HepG2 (cell line): ENCODE results near the gene KLHL30. TPM values are rescaled to one million over a fixed set of nuclear protein-coding genes. Genes with fewer than 3 reads are reported as not detected.

Source experiments
- DR1 ChIP-seq: sonication (generic); formaldehyde crosslinking; IDR thresholded peaks from 2 replicates; pipeline ENCODE4 v1.8.0; 2021; ENCODE audit warnings: mild to moderate bottlenecking, missing genetic modification reagents, inconsistent platforms
- EEA1 ChIP-seq: sonication (generic); formaldehyde crosslinking; IDR thresholded peaks from 2 replicates; pipeline ENCODE4 v1.5.1; 2020; ENCODE audit warnings: mild to moderate bottlenecking, missing genetic modification reagents, borderline replicate concordance
- FLYWCH1 ChIP-seq: sonication (generic); formaldehyde crosslinking; IDR thresholded peaks from 2 replicates; pipeline ENCODE4 v1.8.1; 2023; ENCODE audit warnings: mild to moderate bottlenecking, missing genetic modification reagents
- FOXA3 ChIP-seq: IDR thresholded peaks from 2 replicates; pipeline ENCODE4 v1.6.1; 2016; ENCODE audit warnings: missing genetic modification reagents, missing compliant biosample characterization
- IKZF4 ChIP-seq: sonication (generic); formaldehyde crosslinking; IDR thresholded peaks from 2 replicates; pipeline ENCODE4 v1.5.1; 2020; ENCODE audit warnings: borderline replicate concordance, mild to moderate bottlenecking, low read depth, missing genetic modification reagents; ENCODE audit errors: not compliant biosample characterization
- KDM4B ChIP-seq: sonication (generic); formaldehyde crosslinking; IDR thresholded peaks from 2 replicates; pipeline ENCODE4 v1.4.0; 2020; ENCODE audit warnings: missing genetic modification reagents
- KLF11 ChIP-seq: IDR thresholded peaks from 2 replicates; pipeline ENCODE4 v1.6.1; 2016; ENCODE audit warnings: missing compliant biosample characterization
- KLF6 ChIP-seq: IDR thresholded peaks from 2 replicates; pipeline ENCODE4 v1.8.0; 2016; ENCODE audit warnings: missing biosample characterization, missing genetic modification reagents
- MTF1 ChIP-seq: sonication (generic); formaldehyde crosslinking; IDR thresholded peaks from 2 replicates; pipeline ENCODE4 v1.5.0; 2020; ENCODE audit warnings: missing genetic modification reagents
- NR3C1 ChIP-seq: sonication (generic); formaldehyde crosslinking; IDR thresholded peaks from 2 replicates; pipeline ENCODE4 v1.4.0; 2020; ENCODE audit warnings: missing genetic modification reagents
- PTBP1 ChIP-seq: fragments of 200-400 bp; formaldehyde crosslinking; IDR thresholded peaks from 2 replicates; pipeline ENCODE4 v1.6.1; 2018; ENCODE audit warnings: low read length, low read depth; ENCODE audit not compliant: poor library complexity, severe bottlenecking
- TCF12 ChIP-seq, 2 experiments: fragments of 450-650 bp in 1 of 2; sonication (generic) in 1 of 2; formaldehyde crosslinking in 1 of 2; IDR thresholded peaks; 2 replicates each; pipeline versions ENCODE4 v1.6.1 to v1.8.0; 2017 to 2022; ENCODE audit warnings: antibody characterized with exemption in 1 of 2, mild to moderate bottlenecking in 1 of 2, missing genetic modification reagents in 1 of 2, moderate library complexity in 1 of 2
- TSC22D2 ChIP-seq: sonication (generic); formaldehyde crosslinking; IDR thresholded peaks from 2 replicates; pipeline ENCODE4 v1.5.1; 2020; ENCODE audit warnings: missing genetic modification reagents, mild to moderate bottlenecking, borderline replicate concordance
- XRCC5 ChIP-seq: fragments of 200-400 bp; formaldehyde crosslinking; optimal IDR thresholded peaks from 2 replicates; pipeline ENCODE3; 2017; ENCODE audit warnings: mild to moderate bottlenecking, low read length
- ZFP90 ChIP-seq: sonication (generic); formaldehyde crosslinking; IDR thresholded peaks from 2 replicates; pipeline ENCODE4 v1.8.0; 2022; ENCODE audit warnings: missing genetic modification reagents, mild to moderate bottlenecking, inconsistent platforms, borderline replicate concordance
- ZMAT3 ChIP-seq: sonication (generic); formaldehyde crosslinking; conservative IDR thresholded peaks from 2 replicates; pipeline ENCODE4 v1.7.0; 2021; ENCODE audit warnings: missing genetic modification reagents
- ZNF333 ChIP-seq: sonication (generic); formaldehyde crosslinking; IDR thresholded peaks from 2 replicates; pipeline ENCODE4 v1.4.0; 2020; ENCODE audit warnings: mild to moderate bottlenecking, missing genetic modification reagents, borderline replicate concordance
- ZNF501 ChIP-seq: sonication (generic); formaldehyde crosslinking; IDR thresholded peaks from 2 replicates; pipeline ENCODE4 v1.5.1; 2020; ENCODE audit warnings: mild to moderate bottlenecking, moderate library complexity, missing genetic modification reagents
- ZSCAN29 ChIP-seq: sonication (generic); formaldehyde crosslinking; conservative IDR thresholded peaks from 2 replicates; pipeline ENCODE4 v1.4.0; 2020; ENCODE audit warnings: mild to moderate bottlenecking, missing genetic modification reagents
- polyA plus RNA-seq, 8 experiments: library from polyadenylated mRNA; depleted of rRNA in 3 of 8; stranded (reverse) in 7 of 8; unstranded in 1 of 8; fragments of >200 nt; fragmentation: Illumina TruSeq in 4 of 8; extraction: Trizol in 4 of 8; gene quantifications; 2 replicates each; pipeline versions ENCODE4 v1.2.1 to v1.2.3, GENCODE V29; 2011 to 2016; ENCODE audit warnings: low read depth in 4 of 8, missing spikeins in 1 of 8, mixed read lengths in 1 of 8; ENCODE audit not compliant: insufficient read depth in 1 of 8
- total RNA-seq, 5 experiments: library from RNA; depleted of rRNA; stranded (reverse); fragments of >200 nt; fragmentation: Illumina TruSeq; extraction: Trizol; gene quantifications; 2 replicates each; pipeline ENCODE4 v1.2.3, GENCODE V29; 2016; ENCODE audit warnings: low read depth in 1 of 5
- TF ChIP-seq, protein P1 (sequence below): sonication (generic); formaldehyde crosslinking; IDR thresholded peaks from 2 replicates; pipeline ENCODE4 v1.5.0; 2020; ENCODE audit warnings: missing genetic modification reagents
- TF ChIP-seq, protein P2 (sequence below): sonication (generic); formaldehyde crosslinking; IDR thresholded peaks from 2 replicates; pipeline ENCODE4 v1.4.0; 2020; ENCODE audit warnings: missing genetic modification reagents, mild to moderate bottlenecking, borderline replicate concordance
- TF ChIP-seq, protein P3 (sequence below): sonication (generic); formaldehyde crosslinking; IDR thresholded peaks from 2 replicates; pipeline ENCODE4 v1.5.0; 2020; ENCODE audit warnings: mild to moderate bottlenecking, missing genetic modification reagents
- TF ChIP-seq, protein P4 (sequence below): sonication (generic); formaldehyde crosslinking; IDR thresholded peaks from 2 replicates; pipeline ENCODE4 v1.5.0; 2020; ENCODE audit warnings: mild to moderate bottlenecking, missing genetic modification reagents

KLHL30 gene
- total and polyA plus RNA-seq, 2 of the 13 experiments (the other 11 are each of a cell fraction or from before 2014, with no cell fraction given) = 0.05 TPM; not detected in 1

DNA sequence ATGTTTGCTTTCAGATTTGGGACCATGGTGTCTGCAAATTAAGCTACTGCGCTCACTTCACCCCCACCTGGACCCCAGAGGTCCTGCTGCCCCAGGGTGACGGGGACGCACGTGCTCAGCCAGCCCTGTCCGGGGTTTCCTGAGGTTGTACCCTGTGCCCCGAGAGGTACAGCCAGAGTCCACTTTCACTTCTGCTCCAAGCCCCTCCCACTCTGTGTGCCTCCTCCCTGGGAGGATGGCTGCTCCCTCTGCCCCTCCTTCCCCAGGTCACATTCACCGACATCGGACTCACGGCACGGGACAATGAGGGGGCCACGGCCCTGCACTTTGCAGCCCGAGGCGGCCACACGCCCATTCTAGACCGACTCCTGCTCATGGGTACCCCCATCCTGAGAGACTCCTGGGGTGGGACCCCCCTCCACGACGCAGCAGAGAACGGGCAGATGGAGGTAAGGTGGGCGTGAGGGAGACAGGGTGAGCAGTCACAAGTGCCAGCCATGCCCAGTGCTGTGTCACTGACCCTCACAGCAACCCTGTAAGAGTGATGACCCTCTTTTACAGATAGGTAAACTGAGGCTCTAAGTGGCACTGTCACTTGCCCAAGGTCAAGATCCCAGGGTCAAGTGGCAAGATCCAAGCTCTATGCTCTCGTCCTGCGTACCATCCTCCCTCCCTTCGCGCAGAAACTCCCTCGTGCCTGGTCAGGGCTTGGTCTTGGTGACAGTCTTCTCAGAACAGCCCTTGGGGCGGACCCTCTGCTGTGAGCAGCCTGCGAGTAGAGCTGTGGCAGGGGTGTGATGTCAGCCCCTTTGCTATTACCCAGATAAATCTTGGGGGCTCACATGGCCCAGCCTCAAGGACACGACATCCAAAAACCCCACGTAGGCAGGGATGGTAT lies 30.7 kb upstream of the KLHL30 start (continued):
- no peak for TF ChIP-seq PTBP1
- TF ChIP-seq KLF6 (CRISPR knock-in tag) = peak; percentile 83
- TF ChIP-seq, protein P1, sequence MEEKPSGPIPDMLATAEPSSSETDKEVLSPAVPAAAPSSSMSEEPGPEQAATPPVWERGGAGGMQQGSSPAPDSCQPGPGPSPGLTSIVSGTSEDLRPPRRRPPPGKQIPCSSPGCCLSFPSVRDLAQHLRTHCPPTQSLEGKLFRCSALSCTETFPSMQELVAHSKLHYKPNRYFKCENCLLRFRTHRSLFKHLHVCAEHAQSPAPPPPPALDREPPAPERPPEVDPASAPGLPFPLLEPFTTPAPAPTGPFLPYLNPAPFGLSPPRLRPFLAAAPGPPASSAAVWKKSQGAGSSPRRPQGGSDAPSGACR = 0 out of 2 replicates have a peak, but pooled peaks have one; percentile 42
- no peak for TF ChIP-seq MTF1
- TF ChIP-seq, protein P2, sequence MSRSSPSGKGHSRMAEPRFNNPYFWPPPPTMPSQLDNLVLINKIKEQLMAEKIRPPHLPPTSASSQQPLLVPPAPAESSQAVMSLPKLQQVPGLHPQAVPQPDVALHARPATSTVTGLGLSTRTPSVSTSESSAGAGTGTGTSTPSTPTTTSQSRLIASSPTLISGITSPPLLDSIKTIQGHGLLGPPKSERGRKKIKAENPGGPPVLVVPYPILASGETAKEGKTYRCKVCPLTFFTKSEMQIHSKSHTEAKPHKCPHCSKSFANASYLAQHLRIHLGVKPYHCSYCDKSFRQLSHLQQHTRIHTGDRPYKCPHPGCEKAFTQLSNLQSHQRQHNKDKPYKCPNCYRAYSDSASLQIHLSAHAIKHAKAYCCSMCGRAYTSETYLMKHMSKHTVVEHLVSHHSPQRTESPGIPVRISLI = no peak
- TF ChIP-seq, protein P3, sequence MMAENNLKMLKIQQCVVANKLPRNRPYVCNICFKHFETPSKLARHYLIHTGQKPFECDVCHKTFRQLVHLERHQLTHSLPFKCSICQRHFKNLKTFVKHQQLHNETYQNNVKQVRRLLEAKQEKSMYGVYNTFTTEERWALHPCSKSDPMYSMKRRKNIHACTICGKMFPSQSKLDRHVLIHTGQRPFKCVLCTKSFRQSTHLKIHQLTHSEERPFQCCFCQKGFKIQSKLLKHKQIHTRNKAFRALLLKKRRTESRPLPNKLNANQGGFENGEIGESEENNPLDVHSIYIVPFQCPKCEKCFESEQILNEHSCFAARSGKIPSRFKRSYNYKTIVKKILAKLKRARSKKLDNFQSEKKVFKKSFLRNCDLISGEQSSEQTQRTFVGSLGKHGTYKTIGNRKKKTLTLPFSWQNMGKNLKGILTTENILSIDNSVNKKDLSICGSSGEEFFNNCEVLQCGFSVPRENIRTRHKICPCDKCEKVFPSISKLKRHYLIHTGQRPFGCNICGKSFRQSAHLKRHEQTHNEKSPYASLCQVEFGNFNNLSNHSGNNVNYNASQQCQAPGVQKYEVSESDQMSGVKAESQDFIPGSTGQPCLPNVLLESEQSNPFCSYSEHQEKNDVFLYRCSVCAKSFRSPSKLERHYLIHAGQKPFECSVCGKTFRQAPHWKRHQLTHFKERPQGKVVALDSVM = 0 out of 2 replicates have a peak, but pooled peaks have one; percentile 44
- no peak for TF ChIP-seq FLYWCH1 (CRISPR knock-in tag)
- 0 out of 2 replicates have a peak, but pooled peaks have one; percentile 41 for TF ChIP-seq ZMAT3 (CRISPR knock-in tag)
- peak; percentile 85; the same call in 1 of the 2 replicates for TF ChIP-seq TSC22D2 (CRISPR knock-in tag)
- TF ChIP-seq IKZF4 (CRISPR knock-in tag) = no peak
- TF ChIP-seq ZNF501 = no peak
- peak; percentile 32 for TF ChIP-seq XRCC5
- no peak for TF ChIP-seq DR1
- TF ChIP-seq, protein P4, sequence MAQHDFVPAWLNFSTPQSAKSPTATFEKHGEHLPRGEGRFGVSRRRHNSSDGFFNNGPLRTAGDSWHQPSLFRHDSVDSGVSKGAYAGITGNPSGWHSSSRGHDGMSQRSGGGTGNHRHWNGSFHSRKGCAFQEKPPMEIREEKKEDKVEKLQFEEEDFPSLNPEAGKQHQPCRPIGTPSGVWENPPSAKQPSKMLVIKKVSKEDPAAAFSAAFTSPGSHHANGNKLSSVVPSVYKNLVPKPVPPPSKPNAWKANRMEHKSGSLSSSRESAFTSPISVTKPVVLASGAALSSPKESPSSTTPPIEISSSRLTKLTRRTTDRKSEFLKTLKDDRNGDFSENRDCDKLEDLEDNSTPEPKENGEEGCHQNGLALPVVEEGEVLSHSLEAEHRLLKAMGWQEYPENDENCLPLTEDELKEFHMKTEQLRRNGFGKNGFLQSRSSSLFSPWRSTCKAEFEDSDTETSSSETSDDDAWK (CRISPR knock-in tag) = no peak
- TF ChIP-seq FOXA3 (CRISPR knock-in tag) = no peak
- TF ChIP-seq ZSCAN29 = no peak
- peak; percentile 86; the same call in 1 of the 2 replicates for TF ChIP-seq ZFP90
- TF ChIP-seq NR3C1 (CRISPR knock-in tag) = no peak
- 0 out of 2 replicates have a peak, but pooled peaks have one; percentile 42 for TF ChIP-seq KDM4B
- no peak for TF ChIP-seq TCF12 (IDR thresholded peaks at IDR 0.05)
- no peak for TF ChIP-seq TCF12 (CRISPR knock-in tag; IDR thresholded peaks at IDR 0.05)
- peak; percentile 82; the same call in 1 of the 2 replicates for TF ChIP-seq KLF11
- TF ChIP-seq ZNF333 (CRISPR knock-in tag) = 0 out of 2 replicates have a peak, but pooled peaks have one; percentile 1
- TF ChIP-seq EEA1 = 0 out of 2 replicates have a peak, but pooled peaks have one; percentile 78
